ENCODE data around the gene PAK6. TPM values are rescaled to one million over a fixed set of nuclear protein-coding genes. Genes with fewer than 3 reads are reported as not detected.

Gene PAK6
- total RNA-seq, 1 donor from 2014 or later: 19.9 TPM

GRCh38 chr15:40279437-40280141 lies 40.7 kb downstream of the PAK6 start:
- Histone ChIP-seq H3K27ac (no peak overlapping the region), H3K4me1 (peaks cover 31% of the 10 kb centered on the region), H3K27me3 (peaks cover 18% of the 10 kb centered on the region), H3K9me3 (no peaks in the 10 kb centered on the region), H3K4me3 (peak overlapping the region in 1 of 2 donors; percentile 13), H3K36me3 (peaks cover 0 to 7% of the 10 kb centered on the region in 2 donors)
- TF ChIP-seq CTCF (IDR thresholded peaks at IDR 0.05): peak; percentile 91 to 96 (median 94)
- TF ChIP-seq POLR2AphosphoS5 (IDR thresholded peaks at IDR 0.05; ENCODE audit: insufficient read depth in 1 of 2, low read depth in 1 of 2): no peak
- no peak for TF ChIP-seq POLR2A (IDR thresholded peaks at IDR 0.05)
- no peak for DNase-seq (ENCODE audit: extremely low spot score in 2 of 2)
- intact Hi-C loops (cut with DNase I): loop anchor here (5.0 kb wide), 1 partner anchor 143 kb away; no protein-coding TSS in a partner anchor

DNA sequence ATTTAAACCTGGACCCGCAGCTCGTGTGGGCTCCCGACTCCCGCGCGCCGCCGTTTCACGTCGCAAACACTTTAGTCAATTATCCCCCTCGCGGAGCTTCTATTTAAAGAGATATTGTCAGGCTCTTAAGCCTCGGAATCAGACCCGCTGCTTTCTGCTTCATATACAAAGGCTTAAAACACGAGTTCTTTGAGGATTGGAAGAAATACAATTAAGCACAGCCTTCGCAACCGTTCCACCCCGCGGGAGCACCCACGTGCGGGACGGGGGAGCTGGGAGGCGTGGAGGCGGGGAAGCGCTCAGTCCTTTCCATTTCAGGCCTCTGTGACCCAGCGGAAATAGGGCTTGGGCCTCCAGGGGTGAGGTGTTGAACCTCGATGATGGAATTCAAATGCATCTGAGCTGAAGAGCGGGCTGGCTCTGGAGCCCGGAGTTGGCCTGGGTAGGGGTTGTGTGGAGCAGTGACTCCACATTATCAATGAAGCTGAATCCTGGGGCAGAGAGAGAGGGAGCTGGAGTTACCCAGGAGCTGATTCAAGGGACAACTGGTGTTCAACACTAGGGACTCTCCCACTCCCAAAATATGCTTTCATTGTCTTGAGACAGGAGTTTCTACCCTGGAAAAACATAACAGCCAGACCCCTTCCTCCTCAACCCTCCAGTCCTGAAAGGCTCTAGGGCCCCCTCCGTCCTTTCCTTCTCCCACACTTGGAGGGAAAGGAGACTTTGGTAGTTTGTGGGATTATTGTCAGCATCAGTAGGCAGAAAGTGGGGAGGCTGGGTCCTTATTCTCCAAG lies 41.6 kb downstream of the PAK6 start:
- H3K4me1 ChIP-seq: peaks cover 31% of the 10 kb centered on the region
- intact Hi-C loops (cut with DNase I): loop anchor here (5.0 kb wide), 1 partner anchor 142 kb away; no protein-coding TSS in a partner anchor
- H3K27ac ChIP-seq: no peak overlapping the region
- TF ChIP-seq CTCF (IDR thresholded peaks at IDR 0.05): no peak
- TF ChIP-seq POLR2AphosphoS5 (IDR thresholded peaks at IDR 0.05; ENCODE audit: insufficient read depth in 1 of 2, low read depth in 1 of 2): no peak
- TF ChIP-seq POLR2A (IDR thresholded peaks at IDR 0.05): no peak
- H3K36me3 ChIP-seq: peaks cover 0 to 7% of the 10 kb centered on the region in 2 donors
- no peak for DNase-seq (ENCODE audit: extremely low spot score in 2 of 2)
- peak overlapping the region in 1 of 2 donors; percentile 13 for H3K4me3 ChIP-seq
- peaks cover 18% of the 10 kb centered on the region for H3K27me3 ChIP-seq
- H3K9me3 ChIP-seq: no peaks in the 10 kb centered on the region

GRCh38 chr15:40281057-40281800 lies 42.4 kb downstream of the PAK6 start:
- intact Hi-C loops (cut with DNase I): loop anchor here (5.0 kb wide), 1 partner anchor 141 kb away; no protein-coding TSS in a partner anchor
- H3K9me3 ChIP-seq: no peaks in the 10 kb centered on the region
- H3K4me3 ChIP-seq: peak overlapping the region in 1 of 2 donors; percentile 43
- H3K36me3 ChIP-seq: peaks cover 0 to 2% of the 10 kb centered on the region in 2 donors
- H3K27me3 ChIP-seq: peaks cover 18% of the 10 kb centered on the region
- DNase-seq (ENCODE audit: extremely low spot score in 2 of 2): no peak
- H3K27ac ChIP-seq: no peak overlapping the region
- peaks cover 31% of the 10 kb centered on the region for H3K4me1 ChIP-seq
- no peak for TF ChIP-seq POLR2AphosphoS5 (IDR thresholded peaks at IDR 0.05; ENCODE audit: insufficient read depth in 1 of 2, low read depth in 1 of 2)
- no peak for TF ChIP-seq CTCF (IDR thresholded peaks at IDR 0.05)
- TF ChIP-seq POLR2A (IDR thresholded peaks at IDR 0.05): no peak

- Histone ChIP-seq H3K27ac (no peak overlapping the region), H3K4me1 (peaks cover 31% of the 10 kb centered on the region), H3K36me3 (no peaks in the 10 kb centered on the region), H3K9me3 (no peaks in the 10 kb centered on the region), H3K27me3 (peaks cover 18% of the 10 kb centered on the region), H3K4me3 (peak overlapping the region; percentile 41 to 43)
- intact Hi-C loops (cut with DNase I): loop anchor here (5.0 kb wide), 1 partner anchor 141 kb away; no protein-coding TSS in a partner anchor
- TF ChIP-seq POLR2AphosphoS5 (IDR thresholded peaks at IDR 0.05; ENCODE audit: insufficient read depth in 1 of 2, low read depth in 1 of 2) (no peak), POLR2A (IDR thresholded peaks at IDR 0.05) (no peak), CTCF (IDR thresholded peaks at IDR 0.05) (no peak)
- DNase-seq (ENCODE audit: extremely low spot score in 2 of 2): no peak
Measured at GRCh38 chr15:40281801-40282146, 42.9 kb downstream of the PAK6 start.

Measured in vagina (tissue), 2 donors.